Measurements from ENCODE around the gene UBA1. TPM values are rescaled to one million over a fixed set of nuclear protein-coding genes. Genes with fewer than 3 reads are reported as not detected.

The UBA1 gene
- total RNA-seq = 147 TPM

DNA sequence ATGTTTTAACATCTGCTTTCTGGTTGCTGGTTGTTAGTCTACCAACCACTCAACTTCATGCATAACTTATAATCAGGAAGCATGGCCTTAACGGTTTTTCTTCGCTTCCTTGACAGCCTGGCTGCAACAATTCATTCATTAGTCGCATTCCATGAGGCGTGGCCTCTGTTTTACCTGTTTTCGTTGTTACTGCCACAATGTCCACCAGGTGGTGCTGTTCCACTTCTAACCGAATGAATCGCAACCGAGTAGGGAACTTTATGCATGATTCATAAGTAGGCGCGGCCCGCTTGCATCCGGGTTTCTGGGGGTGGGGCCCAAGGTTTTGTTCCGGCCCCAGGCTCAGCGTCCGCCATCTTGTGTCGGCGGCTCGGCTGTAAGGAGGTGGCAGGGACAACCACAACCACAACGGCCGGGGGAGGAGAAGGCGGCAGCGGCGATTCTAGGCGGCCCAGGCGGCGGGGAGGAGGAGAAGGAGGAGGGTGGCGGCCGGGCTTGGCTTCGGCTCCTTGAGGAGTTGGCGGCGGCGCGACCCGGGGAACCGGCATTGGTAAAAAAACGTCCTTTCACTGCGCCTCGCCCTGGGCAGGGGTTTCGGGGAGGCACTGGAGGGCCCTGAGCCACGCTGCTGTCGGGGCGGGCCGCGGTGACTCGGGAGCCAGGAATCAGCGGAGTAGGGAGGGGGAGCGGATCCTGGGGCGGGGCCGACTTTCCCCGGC, at the start of gene UBA1:
Gene UBA1 (plus strand): TSS at position 355 of the 719 bp plus-strand sequence. CDS start 4,974 bp downstream, outside the sequence.

DNA sequence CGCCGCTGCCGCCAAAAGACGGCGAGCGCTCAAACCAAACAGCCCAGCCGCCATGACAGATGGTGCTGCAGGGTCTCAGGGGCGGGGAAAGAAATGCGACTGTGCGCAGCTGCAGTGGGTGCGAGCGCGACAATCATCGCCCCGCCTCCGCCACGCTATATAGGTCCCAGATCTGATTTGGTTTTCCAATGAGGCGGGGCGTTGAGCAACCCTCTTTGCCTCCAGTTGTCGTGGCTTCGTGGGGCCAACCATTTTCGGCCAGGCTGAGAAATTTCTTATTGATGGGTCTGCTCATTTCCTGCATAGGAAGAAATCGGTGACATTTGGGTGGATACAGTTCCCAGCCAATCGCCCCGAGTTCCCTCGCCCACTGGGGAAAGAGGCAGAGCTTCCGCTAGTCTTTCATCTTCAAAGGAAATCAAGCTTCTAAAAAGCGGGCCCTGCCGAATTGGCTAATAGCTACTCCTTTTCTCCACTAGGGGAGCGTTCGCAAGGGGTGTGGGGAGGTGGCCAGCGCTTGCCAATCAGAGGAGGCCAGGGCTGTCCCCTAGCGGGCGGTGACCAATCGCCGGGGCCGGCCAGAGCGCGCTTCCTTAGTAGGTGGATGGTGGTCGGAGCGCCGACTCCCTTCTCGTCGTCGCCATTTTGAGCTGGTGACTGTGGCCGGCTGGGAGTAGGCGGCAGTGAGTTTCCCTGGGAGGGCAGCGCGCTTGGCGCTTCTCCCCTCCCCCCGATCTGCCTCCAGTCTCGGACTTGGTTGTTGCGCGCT, 48.8 kb upstream of the UBA1 start, which contains the start of the genes NDUFB11 and RBM10:
Gene NDUFB11 (minus strand): TSS at position 77 of the 769 bp plus-strand sequence. CDS start 23 bp downstream, at position 54.
Gene RBM10 (plus strand): TSS at position 596 of the 769 bp plus-strand sequence. CDS start 2,261 bp downstream, outside the sequence.

DNA sequence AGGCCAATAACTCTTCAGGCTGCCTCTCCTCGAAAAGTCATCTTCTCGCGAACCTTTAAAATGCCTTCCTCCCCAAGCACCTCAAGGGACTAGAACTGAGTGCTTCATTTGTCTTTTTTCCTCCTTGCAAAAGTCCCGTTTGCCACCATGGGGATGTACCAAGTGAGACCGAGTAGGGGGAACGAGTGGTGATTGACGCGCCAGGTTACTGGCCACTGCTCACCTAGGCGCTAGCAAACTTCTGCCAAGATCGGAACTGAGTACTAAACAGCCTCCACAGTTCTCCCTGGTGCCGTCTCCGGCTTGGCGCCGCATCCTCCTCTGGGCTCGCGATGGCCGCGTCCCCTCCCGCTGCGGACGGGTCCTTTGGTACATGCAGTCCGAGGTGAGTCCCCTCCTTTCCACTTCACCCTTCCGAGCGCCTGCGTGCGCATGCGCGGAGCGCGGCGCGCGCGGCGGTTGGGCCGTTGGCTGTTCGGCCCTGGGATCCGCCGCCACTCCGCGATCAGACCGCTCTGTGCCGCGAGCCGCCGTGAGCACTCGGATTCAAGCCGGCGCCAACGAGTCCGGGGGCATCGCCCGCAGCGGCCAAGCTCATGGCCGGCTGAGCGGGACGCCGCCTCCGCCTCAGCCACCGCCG, 24.8 kb downstream of the UBA1 start, which contains the start of gene CDK16:
Gene CDK16 (plus strand): TSS at position 402 of the 640 bp plus-strand sequence. CDS start 4,877 bp downstream, outside the sequence.

DNA sequence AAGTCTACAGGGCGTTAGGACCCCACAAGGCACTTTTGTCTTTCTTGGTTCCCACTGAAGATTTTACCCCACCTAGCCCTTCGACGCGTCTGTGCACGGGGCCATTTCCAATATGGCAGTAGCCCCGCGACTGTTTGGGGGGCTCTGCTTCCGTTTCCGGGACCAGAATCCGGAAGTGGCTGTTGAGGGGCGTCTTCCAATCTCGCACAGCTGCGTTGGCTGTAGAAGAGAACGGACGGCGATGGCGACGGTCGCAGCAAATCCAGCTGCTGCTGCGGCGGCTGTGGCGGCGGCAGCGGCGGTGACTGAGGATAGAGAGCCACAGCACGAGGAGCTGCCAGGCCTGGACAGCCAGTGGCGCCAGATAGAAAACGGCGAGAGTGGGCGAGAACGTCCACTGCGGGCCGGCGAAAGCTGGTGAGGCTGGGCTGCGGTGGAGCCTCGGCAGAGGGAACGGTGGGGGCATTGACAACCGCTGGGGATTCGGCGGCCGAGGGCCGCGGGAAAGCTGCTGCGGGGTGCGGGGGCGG, 39.2 kb downstream of the UBA1 start, which contains the start of gene USP11:
Gene USP11 (plus strand): TSS at position 207 of the 530 bp plus-strand sequence. CDS start 35 bp downstream, at position 242.

Other genes with a start within 250 kb of the UBA1 start
- 6.9 TPM for gene RGN, start 115.4 kb upstream of the UBA1 start, total RNA-seq
- gene NDUFB11, start 49.1 kb upstream of the UBA1 start, total RNA-seq = 51.3 TPM
- gene RBM10, start 48.6 kb upstream of the UBA1 start, total RNA-seq = 43.2 TPM
- 93.6 TPM for gene CDK16, start 24.9 kb downstream of the UBA1 start, total RNA-seq
- gene USP11, start 39.2 kb downstream of the UBA1 start, total RNA-seq = 213 TPM
- 5.0 TPM for gene ZNF157, start 176.7 kb downstream of the UBA1 start, total RNA-seq

Data from parietal lobe (tissue), 1 donor.